Cardiac fibroblast (primary cell): ENCODE results near the gene RPL3.

ENCODE experiments used
- DNase-seq, 2 donors: peaks; one replicate each; pipeline versions ENCODE4 v3.0.0 to v3.0.0-alpha.2; 2010; ENCODE audit warnings: low read depth in 2 of 2
- H3K4me3 ChIP-seq, 2 donors: replicated peaks in 1 of 2; 1 replicate in 1 of 2; 2 replicates in 1 of 2; pipeline ENCODE4 v1.5.1; 2011; ENCODE audit warnings: low read depth in 2 of 2, low read length in 2 of 2, mild to moderate bottlenecking in 2 of 2, moderate library complexity in 1 of 2
- TF ChIP-seq, protein P1 (sequence below): IDR thresholded peaks from one replicate; pipeline ENCODE4 v1.5.1; 2011; ENCODE audit warnings: low read depth, mild to moderate bottlenecking, low read length, inconsistent platforms

The RPL3 gene

DNA sequence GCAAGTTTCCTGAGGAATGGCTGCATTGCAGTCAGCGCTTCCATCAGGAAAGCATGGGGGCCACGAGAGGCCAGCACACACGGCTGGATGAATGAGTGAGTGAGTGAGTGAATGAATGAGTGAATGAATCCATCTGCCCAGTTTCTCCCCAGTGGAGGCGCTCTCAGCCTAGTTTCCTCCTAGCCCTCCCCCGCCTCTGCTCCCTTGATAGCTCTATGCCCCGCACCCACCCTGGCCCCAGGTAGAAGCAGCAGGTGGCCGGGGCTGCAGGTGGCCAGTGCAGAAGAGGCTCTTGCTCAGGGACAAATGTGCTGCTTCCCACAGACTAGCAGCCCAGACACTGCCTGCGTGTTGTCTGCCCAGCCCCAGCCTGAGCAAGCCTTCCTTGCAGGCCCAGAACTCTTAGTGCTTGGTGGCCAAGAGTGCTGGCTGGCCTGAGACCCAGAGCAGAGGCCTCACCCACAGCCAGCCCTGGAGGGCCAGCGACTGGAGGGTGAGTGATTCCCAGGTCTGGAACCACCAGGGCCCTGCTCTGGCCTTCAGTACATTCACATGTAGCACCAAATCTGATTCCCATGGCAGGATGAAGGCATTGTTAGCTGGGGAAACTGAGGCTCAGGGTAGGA is 43.5 kb downstream of the RPL3 start:
- TF ChIP-seq, protein P1, sequence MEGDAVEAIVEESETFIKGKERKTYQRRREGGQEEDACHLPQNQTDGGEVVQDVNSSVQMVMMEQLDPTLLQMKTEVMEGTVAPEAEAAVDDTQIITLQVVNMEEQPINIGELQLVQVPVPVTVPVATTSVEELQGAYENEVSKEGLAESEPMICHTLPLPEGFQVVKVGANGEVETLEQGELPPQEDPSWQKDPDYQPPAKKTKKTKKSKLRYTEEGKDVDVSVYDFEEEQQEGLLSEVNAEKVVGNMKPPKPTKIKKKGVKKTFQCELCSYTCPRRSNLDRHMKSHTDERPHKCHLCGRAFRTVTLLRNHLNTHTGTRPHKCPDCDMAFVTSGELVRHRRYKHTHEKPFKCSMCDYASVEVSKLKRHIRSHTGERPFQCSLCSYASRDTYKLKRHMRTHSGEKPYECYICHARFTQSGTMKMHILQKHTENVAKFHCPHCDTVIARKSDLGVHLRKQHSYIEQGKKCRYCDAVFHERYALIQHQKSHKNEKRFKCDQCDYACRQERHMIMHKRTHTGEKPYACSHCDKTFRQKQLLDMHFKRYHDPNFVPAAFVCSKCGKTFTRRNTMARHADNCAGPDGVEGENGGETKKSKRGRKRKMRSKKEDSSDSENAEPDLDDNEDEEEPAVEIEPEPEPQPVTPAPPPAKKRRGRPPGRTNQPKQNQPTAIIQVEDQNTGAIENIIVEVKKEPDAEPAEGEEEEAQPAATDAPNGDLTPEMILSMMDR, result no peak
- H3K4me3 ChIP-seq, result no peak overlapping the region
- DNase-seq, result no peak

DNA sequence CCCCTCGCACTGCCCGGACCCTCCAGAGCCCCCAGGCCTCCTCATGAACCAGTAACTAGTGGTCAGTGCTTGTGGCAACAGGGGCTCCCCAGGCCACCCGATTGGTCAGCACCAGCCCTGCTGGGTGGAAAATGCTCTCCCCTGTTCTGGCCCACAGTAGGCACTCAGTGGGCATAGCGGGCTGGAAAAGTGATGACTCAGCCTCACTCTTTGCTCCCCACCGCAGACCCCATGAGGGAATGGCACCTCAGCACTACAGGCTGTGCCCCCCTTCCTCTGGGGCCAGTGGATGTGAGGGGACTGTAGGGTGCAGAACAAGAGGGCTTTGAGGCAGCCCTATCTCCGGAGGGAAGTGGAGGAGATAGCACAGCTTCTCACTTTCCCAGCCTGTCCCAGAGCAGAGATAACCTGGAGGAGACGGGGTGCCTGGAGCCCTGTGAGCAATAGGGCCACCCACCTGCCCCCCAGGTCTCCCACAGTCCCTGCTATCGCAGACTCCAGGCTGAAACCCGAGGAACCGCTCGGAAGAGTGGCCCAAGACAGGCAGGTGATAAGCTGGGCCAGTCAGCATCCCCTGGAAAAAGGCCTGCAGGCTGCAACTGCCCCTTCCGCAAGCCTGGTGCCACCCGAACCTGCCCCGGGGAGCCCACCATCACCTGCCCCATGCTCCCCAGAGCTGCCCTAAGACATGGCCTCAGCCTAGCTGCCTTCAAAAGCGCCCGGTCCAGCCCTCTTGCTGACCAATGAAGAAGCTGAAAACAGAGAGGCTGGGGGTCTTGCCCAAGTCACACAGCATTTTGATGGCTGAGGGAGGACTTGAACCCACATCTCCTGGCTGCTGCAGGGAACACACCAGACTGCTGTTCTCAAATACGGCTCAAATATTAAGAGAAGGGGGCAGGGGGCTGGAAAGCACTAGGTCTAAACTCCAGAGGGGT is 45.2 kb downstream of the RPL3 start:
- DNase-seq, result no peak
- no peak overlapping the region for H3K4me3 ChIP-seq
- TF ChIP-seq, protein P1, result no peak

DNA sequence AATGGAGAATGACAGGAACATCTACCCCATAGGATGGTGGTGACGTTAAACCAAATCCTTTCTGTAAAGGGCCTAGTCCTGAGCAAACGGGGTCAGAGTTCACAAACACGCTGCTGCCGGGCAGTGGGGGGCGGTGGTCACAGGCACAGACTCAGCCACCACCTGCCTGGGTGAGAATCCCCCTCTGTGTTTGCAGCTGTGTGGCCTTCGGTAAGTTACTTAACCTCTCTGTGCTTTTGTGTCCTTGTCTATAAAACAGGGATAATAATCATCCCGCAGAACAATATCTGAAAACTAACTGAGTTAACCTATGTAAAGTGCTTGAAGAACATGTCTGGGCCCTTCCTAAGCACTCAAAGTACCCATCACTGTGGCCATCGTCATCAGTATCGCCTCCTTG is 48.6 kb downstream of the RPL3 start:
- TF ChIP-seq, protein P1, result no peak
- no peak for DNase-seq
- H3K4me3 ChIP-seq, result no peak overlapping the region

DNA sequence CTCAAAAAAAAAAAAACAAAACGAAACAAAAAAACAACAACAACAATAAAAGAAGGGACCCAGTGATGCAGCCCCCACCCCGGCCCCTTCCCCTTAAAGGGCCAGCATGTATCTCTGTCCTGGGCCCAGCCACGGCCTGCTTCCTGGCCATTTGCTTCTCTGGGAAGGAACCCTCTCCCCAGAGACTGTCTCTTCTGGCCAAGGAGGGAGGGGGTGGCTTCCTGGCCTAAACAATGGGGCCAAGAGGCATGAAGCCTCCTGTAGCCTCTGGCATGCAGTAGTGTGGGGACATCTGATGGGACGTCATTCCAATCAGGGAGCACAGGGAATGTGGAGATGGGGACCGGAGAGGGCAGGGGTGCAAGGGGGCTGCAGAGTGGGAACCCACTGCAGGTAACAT is 49.1 kb downstream of the RPL3 start:
- H3K4me3 ChIP-seq, result no peak overlapping the region
- peak in 1 of 2 donors; percentile 28 for DNase-seq
- TF ChIP-seq, protein P1, result no peak

DNA sequence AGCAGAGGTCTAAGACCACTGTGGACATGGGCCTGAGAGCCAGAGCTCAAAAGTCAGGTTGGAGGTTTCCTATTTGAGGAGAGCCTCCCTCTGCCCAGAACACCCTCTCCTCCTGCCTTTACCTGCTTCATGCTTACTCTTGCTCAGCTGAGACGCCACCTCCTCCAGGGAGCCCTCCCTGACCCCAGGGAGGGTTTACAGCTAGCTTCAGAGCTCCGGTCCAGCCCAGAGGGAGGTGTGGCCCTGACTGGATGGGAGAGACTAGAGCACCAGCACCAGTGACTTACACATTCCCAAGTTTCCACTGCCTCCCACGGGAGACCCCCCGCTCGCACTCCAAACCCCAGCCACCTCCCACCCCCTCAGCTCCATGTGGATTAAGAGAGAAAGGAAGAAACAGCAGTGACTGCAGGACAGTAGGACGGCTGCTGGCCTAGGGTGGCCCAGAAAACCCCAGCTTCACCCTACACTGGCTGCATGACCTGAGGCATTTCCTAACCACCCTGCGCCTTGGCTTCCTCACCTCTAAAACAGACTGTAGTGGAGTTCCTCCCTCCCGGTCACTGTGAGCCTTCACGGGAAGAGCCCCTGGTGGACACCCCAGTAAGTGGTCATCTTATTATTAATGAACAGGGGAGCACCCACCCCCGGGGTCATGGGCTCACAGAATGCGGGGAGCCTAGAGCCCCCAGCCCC is 50.2 kb downstream of the RPL3 start:
- TF ChIP-seq, protein P1, result no peak
- no peak overlapping the region for H3K4me3 ChIP-seq
- no peak for DNase-seq

DNA sequence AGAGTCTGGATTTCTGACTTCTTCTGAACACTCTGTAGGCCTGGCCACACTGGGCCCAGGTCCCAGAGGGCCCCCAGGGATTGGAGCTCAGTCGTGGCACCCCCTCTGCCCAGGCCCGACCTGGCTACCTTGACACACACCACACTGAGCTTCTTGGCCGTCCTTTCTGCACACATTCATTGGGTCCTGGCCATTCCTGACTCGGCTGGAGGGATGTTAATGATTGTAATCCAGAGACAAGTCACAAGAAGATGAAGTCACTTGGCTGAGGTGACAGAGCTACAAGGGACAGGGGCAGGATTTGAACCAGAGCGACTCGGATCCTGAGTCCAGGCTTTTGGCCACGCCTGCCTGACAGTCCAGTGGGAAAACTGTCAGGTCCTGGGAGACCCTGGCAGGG is 50.8 kb downstream of the RPL3 start:
- TF ChIP-seq, protein P1, result no peak
- no peak overlapping the region for H3K4me3 ChIP-seq
- no peak for DNase-seq
